ENCODE results near the gene ANKRD63. TPM values are rescaled to one million over a fixed set of nuclear protein-coding genes. Genes with fewer than 3 reads are reported as not detected.

Gene ANKRD63
- total RNA-seq, 1 experiment from 2014 or later = 0.72 TPM

DNA sequence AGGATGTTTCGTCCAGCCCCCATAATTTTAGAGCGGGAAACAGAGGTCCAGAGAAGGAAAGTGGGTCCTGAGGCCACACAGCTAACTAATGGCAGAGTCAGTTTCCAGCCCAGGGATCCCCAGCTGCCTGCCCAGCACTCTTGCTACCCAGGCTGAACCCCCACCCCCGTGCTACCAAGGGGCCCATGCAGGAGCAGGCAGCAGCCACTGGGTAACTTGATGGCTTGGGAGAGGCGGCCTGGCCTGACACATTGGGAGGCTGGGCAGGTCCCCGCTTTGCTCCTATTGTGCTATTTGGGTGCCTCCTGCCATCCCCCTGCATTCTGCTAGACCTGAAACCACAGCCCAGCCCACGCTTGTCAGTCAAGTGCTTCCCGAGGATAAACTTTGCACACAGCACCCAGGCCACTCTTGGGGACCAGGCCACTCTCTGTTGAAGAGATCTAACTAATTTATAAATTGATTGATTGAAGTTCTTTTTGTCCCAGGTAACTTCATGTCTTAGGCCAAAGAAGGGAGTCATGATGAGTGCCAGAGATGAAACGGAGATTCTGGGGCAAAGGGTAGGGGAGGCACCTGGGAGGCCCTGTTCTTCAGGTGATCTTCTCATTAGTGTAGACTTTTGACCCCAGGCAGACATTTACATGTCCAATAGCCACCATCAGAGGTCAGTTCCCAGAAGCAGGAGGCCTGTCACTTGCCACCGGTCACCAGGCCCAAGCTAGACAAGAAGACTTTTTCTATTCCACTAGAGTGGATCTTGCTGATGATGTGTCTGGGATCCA lies 37.0 kb downstream of the ANKRD63 start:
- intact Hi-C loops (cut with micrococcal nuclease; ENCODE audit: unreplicated experiment) = no loop called here
- Histone ChIP-seq H3K27ac (ENCODE audit: low read length) (no peak overlapping the region), H3K4me3 (ENCODE audit: low read depth in 2 of 2, low read length in 2 of 2) (no peak overlapping the region), H3K4me1 (ENCODE audit: control insufficient read depth, insufficient read depth, low read length) (peaks cover 13% of the 10 kb centered on the region; the same call in 1 of the 2 replicates), H3K36me3 (ENCODE audit: control insufficient read depth, insufficient read depth, low read length) (no peaks in the 10 kb centered on the region), H3K9me3 (ENCODE audit: control insufficient read depth, insufficient read depth, low read depth, low read length) (no peaks in the 10 kb centered on the region), H3K27me3 (ENCODE audit: control insufficient read depth, insufficient read depth, low read length) (no peaks in the 10 kb centered on the region; the same call in 1 of the 2 replicates)
- ATAC-seq (no peak), DNase-seq (ENCODE audit: low read depth, low spot score) (no peak)
- ChIA-PET POLR2A (interaction anchor here (0.6 kb wide), 1 partner anchor 88 kb away, joined by 3 read pairs; no protein-coding TSS in a partner anchor), CTCF (interaction anchor here (0.8 to 1.2 kb wide), 2 partner anchors 9 to 229 kb away, joined by 3 to 4 read pairs; no protein-coding TSS in a partner anchor)
- TF ChIP-seq SIN3A (IDR thresholded peaks at IDR 0.05; ENCODE audit: borderline replicate concordance, insufficient read depth, low read depth, low read length) (no peak), REST (IDR thresholded peaks at IDR 0.05; ENCODE audit: insufficient read depth in 1 of 2, low read depth in 2 of 2, low read length in 1 of 2) (no peak), POLR2AphosphoS5 (IDR thresholded peaks at IDR 0.05; ENCODE audit: low read depth, low read length) (no peak), TCF7L2 (IDR thresholded peaks at IDR 0.05; ENCODE audit: low read depth, low read length) (no peak)
- TF ChIP-seq, protein P1, sequence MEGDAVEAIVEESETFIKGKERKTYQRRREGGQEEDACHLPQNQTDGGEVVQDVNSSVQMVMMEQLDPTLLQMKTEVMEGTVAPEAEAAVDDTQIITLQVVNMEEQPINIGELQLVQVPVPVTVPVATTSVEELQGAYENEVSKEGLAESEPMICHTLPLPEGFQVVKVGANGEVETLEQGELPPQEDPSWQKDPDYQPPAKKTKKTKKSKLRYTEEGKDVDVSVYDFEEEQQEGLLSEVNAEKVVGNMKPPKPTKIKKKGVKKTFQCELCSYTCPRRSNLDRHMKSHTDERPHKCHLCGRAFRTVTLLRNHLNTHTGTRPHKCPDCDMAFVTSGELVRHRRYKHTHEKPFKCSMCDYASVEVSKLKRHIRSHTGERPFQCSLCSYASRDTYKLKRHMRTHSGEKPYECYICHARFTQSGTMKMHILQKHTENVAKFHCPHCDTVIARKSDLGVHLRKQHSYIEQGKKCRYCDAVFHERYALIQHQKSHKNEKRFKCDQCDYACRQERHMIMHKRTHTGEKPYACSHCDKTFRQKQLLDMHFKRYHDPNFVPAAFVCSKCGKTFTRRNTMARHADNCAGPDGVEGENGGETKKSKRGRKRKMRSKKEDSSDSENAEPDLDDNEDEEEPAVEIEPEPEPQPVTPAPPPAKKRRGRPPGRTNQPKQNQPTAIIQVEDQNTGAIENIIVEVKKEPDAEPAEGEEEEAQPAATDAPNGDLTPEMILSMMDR (IDR thresholded peaks at IDR 0.05) = no peak
- BruUV-seq (replicated peaks) = no TSS peak
- in situ Hi-C loops (cut with HindIII; ENCODE audit: low pct_unique_long_range_greater_than_20kb, low sequenced_read_pairs) = no loop called here

- in situ Hi-C loops (cut with HindIII; ENCODE audit: low pct_unique_long_range_greater_than_20kb, low sequenced_read_pairs) (no loop called here), intact Hi-C loops (cut with micrococcal nuclease; ENCODE audit: unreplicated experiment) (no loop called here)
- Histone ChIP-seq H3K4me3 (ENCODE audit: low read depth in 2 of 2, low read length in 2 of 2) (no peak overlapping the region), H3K9me3 (ENCODE audit: control insufficient read depth, insufficient read depth, low read depth, low read length) (no peaks in the 10 kb centered on the region), H3K36me3 (ENCODE audit: control insufficient read depth, insufficient read depth, low read length) (no peaks in the 10 kb centered on the region), H3K27ac (ENCODE audit: low read length) (no peak overlapping the region), H3K27me3 (ENCODE audit: control insufficient read depth, insufficient read depth, low read length) (no peaks in the 10 kb centered on the region; the same call in 1 of the 2 replicates), H3K4me1 (ENCODE audit: control insufficient read depth, insufficient read depth, low read length) (peaks cover 13% of the 10 kb centered on the region)
- no TSS peak for BruUV-seq (replicated peaks)
- POLR2A ChIA-PET = interaction anchor here (0.5 to 1.1 kb wide), 3 partner anchors 34 to 89 kb away, joined by 3 to 4 read pairs (median 4); no protein-coding TSS in a partner anchor
- no peak for TF ChIP-seq REST (IDR thresholded peaks at IDR 0.05; ENCODE audit: insufficient read depth in 1 of 2, low read depth in 2 of 2, low read length in 1 of 2)
- no peak for TF ChIP-seq TCF7L2 (IDR thresholded peaks at IDR 0.05; ENCODE audit: low read depth, low read length)
- no peak for TF ChIP-seq POLR2AphosphoS5 (IDR thresholded peaks at IDR 0.05; ENCODE audit: low read depth, low read length)
- no peak for TF ChIP-seq SIN3A (IDR thresholded peaks at IDR 0.05; ENCODE audit: borderline replicate concordance, insufficient read depth, low read depth, low read length)
- TF ChIP-seq, protein P1 (IDR thresholded peaks at IDR 0.05) = no peak
- DNase-seq (ENCODE audit: low read depth, low spot score) (no peak), ATAC-seq (no peak)
- CTCF ChIA-PET = interaction anchor here (0.8 to 1.2 kb wide), 2 partner anchors 9 to 228 kb away, joined by 3 to 4 read pairs; no protein-coding TSS in a partner anchor
These were observed 37.8 kb downstream of the ANKRD63 start for GRCh38 chr15:40244961-40245523.
